ENCODE data around the gene IL12RB1.
"Not testable (repeated sequence)": the region's sequence is repeated elsewhere in the genome, so short reads cannot be mapped to it uniquely, and the experiment has no call there.

The IL12RB1 gene

DNA sequence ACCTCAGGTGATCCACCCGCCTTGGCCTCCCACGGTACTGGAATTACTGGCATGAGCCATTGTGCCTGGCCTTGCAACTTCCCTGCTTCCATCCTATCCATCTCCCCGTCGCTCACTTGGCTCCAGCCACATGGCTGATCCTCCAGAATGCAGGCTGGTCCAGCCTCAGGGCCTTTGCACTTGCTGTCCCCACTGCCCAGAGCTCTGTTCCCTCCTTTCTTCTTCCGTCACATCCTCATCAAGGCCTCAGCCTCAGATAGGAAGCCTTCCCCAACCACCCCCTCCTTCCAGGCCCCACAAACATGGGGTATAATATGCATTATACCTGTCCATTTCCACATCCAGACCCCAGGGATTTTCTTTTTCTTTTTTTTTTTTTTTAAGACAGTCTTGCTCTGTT lies 27.1 kb upstream of the IL12RB1 start:
- in situ Hi-C loops (cut with MboI; ENCODE audit: low sequenced_read_pairs), result loop anchor here (5.0 kb wide), 1 partner anchor 53 kb away; no protein-coding TSS in a partner anchor

DNA sequence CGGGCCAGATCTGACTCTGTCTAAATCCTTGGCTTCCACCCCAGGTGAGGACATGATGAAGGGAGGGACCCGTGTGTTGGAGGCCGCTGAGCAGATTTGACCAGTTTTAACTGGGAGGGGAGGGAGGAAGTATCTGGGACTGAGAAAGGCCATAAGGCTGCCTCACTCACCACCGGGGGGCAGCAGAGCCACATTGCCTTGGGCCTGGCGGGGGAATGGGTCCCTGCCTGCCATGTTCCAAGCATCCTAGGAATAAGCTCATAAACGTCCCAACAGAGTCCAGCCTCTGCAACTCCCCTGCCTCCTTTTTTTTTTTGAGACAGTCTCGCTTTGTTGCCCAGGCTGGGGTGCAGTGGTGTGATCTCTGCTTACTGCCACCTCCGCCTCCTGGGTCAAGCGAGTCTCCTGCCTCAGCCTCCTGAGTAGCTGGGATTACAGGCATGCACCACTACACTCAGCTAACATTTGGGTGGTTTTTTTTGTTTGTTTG lies 26.3 kb upstream of the IL12RB1 start:
- in situ Hi-C loops (cut with MboI; ENCODE audit: low sequenced_read_pairs), result loop anchor here (5.0 kb wide), 1 partner anchor 54 kb away; no protein-coding TSS in a partner anchor

GRCh38 chr19:18110609-18111232 lies 24.0 kb upstream of the IL12RB1 start:
- in situ Hi-C loops (cut with MboI; ENCODE audit: low sequenced_read_pairs), result loop anchor here (5.0 kb wide), 1 partner anchor 57 kb away; no protein-coding TSS in a partner anchor

DNA sequence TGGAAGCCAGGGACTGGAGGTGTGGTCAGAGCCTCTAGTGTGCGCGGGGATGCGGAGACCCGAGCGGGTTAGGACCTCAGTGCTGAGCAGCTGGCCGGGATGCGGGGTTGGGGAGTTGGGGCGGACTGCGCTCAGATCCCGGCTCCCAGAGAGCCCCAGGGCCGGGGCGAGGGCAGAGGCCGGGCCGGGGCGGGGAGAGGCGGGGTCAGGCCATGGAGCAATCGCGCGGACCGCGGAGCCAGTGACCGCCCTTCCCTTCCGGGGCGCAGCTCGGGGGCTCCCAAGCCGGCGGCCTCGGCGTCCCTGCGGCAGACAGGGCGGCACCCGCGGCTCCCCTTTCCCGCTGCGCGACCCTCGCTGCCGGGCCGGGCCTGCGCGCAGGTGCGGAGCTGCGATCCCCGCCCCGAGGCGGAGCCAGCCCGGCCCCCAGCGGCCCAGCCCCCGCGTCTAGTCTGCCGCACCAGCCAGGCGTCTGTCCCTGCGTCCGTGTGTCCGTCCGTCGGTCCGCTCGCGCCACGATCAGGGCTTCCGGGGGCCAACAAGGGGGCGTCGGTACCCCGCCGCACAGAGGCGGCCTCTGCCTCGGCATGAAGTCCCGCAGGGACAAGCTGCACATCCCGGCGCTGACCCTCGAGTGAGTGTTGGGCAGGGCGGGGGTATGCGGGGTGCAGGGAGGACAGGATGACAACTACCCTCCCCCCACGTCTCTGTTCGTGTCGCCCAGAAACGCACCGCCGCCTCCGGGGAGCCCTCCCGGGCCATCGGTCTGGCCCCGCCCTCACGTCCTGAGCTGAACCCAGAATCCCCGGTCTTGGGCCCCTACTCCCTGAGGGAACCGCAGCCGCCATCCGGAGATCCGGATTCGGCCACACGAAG lies 23.2 kb upstream of the IL12RB1 start:
- in situ Hi-C loops (cut with MboI; ENCODE audit: low sequenced_read_pairs), result loop anchor here (5.0 kb wide), 1 partner anchor 57 kb away; no protein-coding TSS in a partner anchor

- in situ Hi-C loops (cut with MboI; ENCODE audit: low sequenced_read_pairs), result no loop called here
These were observed 22.6 kb upstream of the IL12RB1 start for GRCh38 chr19:18109341-18109732.

DNA sequence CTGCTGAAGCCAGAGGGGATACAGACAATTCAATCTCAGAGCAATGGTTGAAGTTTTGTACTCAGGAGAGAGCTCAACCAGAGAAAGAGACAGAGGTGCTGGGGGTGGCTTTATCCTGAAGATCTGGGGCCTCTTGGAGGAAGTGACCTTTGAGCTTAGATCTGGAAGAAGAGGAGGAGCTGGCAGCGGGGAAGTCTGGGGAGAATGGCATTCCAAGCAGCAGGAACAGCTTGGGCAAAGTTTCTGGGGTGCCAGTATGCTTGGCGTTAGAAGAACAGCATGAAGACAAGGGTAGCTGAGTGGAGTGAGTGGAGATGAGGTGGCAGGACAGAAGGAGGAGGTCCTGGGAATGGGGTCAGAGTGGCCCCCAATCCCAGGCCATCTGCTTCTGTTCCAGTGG lies 22.2 kb upstream of the IL12RB1 start:
- in situ Hi-C loops (cut with MboI; ENCODE audit: low sequenced_read_pairs), result no loop called here

GRCh38 chr19:18107235-18107634 lies 20.5 kb upstream of the IL12RB1 start:
- in situ Hi-C loops (cut with MboI; ENCODE audit: low sequenced_read_pairs), result no loop called here

- in situ Hi-C loops (cut with MboI; ENCODE audit: low sequenced_read_pairs), result not testable (repeated sequence)
These were observed 18.5 kb upstream of the IL12RB1 start for GRCh38 chr19:18105259-18105658.

DNA sequence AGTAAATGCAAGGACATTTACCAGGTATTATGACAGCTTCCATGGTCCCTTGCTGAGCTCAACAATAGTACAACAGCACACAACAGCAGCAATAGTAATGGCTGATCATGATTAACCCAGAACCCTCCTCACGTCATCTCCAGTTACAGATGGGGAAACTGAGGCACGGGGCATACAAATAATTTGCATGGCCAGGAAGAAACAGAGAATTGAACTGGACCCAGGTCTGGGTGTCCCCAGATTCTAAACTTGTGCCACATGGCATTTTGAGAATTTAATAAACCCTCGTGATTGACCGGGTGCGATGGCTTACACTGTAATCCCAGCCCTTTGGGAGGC lies 18.0 kb upstream of the IL12RB1 start:
- in situ Hi-C loops (cut with MboI; ENCODE audit: low sequenced_read_pairs), result no loop called here

GRCh38 chr19:18102916-18103542 lies 16.3 kb upstream of the IL12RB1 start:
- in situ Hi-C loops (cut with MboI; ENCODE audit: low sequenced_read_pairs), result no loop called here

DNA sequence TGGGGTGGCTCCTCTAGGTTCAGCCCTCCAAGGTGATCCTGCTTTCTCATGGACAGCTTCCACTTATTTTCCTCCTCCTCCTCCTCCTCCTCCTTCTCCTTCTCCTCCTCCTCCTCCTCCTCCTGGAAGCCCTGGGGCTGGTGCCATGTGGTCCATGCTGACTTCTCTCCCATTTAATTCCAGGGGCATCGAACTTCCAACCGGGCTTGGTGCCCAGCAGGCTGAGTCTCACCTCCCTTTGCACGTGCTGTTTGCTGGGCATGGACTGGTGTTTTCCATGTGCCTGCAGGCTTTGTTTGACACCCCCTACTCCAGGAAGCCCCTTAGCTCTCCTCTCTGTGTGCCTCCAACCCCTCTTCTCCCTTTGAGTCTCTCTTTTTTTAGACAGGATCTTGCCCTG lies 14.5 kb upstream of the IL12RB1 start:
- in situ Hi-C loops (cut with MboI; ENCODE audit: low sequenced_read_pairs), result no loop called here

DNA sequence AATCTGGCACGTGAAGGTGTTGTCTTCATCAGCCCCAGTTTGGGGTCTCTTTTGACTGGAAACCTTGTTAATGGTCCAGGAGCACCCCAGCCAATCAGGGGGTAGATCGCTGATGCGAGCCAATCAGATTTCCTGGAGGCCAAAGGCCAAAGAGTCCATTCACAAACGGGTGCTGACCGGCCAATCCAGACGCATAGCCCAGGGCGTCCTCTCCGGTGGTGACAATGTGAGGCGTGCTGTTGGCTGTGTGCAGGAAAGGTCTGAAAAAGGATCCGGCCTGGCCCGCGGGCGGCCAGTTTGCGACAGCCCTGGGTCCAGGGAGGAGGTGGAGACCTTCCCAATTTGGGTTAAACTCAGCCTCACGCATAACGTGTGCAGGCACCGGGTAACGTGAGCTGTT lies 14.0 kb upstream of the IL12RB1 start:
- in situ Hi-C loops (cut with MboI; ENCODE audit: low sequenced_read_pairs), result no loop called here

DNA sequence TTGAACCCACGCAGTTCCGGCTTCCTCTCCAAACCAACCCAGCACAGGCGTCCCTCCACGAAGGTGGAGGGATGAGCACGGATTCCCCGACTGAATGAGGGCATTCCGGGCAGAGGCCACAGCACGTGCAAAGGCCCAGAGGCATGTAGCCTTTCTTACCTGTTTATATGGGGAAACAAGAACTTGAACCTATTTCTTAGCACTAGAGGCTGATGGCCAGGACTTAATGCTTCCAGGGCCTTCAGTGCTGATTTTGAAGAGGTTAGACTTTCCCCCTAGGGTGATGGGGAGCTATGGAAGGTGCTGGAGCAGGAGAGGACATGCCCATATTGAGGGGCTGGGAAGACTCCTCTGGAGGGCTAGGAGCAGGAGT lies 12.9 kb upstream of the IL12RB1 start:
- in situ Hi-C loops (cut with MboI; ENCODE audit: low sequenced_read_pairs), result no loop called here

- in situ Hi-C loops (cut with MboI; ENCODE audit: low sequenced_read_pairs), result no loop called here
These were observed 12.3 kb upstream of the IL12RB1 start for GRCh38 chr19:18098891-18099622.

GRCh38 chr19:18097993-18098890 lies 11.5 kb upstream of the IL12RB1 start:
- in situ Hi-C loops (cut with MboI; ENCODE audit: low sequenced_read_pairs), result no loop called here

GRCh38 chr19:18097217-18097992 lies 10.7 kb upstream of the IL12RB1 start, which contains the start of gene MAST3:
Gene MAST3 (plus strand): TSS chr19:18097778. CDS start chr19:18097793, 15 bp downstream.
- in situ Hi-C loops (cut with MboI; ENCODE audit: low sequenced_read_pairs), result no loop called here

DNA sequence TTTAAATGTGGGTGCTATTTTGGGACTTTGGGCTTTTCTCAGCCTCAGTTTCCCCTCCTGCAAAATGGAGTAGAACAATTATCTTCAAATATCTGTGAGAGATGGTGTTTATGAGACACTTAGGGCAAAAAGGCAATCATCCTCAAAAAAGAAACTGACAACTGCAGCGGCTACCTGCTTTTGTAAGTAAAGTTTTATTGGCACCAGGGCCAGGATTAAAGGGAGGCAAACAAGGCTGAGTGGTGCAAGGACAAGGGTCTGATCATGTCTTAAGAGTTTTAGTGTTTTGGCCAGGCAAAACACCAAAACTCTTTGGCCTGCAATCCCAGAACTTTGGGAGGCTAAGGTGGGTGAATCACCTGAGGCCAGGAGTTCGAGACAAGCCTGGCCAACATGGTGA lies 9.5 kb upstream of the IL12RB1 start:
- in situ Hi-C loops (cut with MboI; ENCODE audit: low sequenced_read_pairs), result no loop called here

DNA sequence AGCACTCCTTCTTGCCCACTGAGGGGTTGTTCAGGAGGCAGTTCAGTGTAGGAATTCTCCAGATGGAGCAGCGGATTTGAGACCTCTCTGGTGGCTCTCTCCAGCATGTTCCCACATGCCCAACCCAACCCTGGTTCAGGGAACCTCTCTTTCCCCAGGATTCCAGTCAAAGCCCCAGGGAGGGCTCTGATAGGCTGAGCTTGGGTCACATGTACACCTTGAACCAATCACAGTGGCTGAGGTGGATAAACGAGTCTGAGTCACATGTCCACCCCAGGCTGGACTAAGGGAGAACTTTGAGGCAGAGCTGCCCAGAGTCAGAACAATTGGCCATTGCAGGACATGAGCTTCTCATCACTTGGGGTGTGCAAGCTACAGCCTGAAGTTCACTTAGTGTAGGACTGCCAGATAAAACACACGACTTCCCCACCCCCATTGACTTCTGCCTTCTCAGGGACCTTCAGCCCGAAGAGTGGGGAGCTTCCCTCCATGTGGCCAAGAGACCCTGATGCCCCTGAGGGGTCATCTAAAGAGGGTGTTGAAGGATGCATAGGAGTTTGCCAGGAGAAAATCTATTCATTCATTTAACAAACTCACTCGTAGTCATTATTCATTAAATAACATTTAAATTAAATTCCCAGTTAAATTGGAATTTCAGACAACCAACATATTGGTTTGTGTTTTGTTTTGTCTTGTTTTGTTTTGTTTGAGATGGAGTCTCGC lies 6.9 kb upstream of the IL12RB1 start:
- in situ Hi-C loops (cut with MboI; ENCODE audit: low sequenced_read_pairs), result no loop called here

Data from HL-60/S4 (cell line).